Kasumi-1 (cell line): ENCODE measurements around the gene VIT.
A peak's percentile ranks its signal among the peaks of the same experiment; 100 is the strongest.
"Not testable (repeated sequence)": the region's sequence is repeated elsewhere in the genome, so short reads cannot be mapped to it uniquely, and the experiment has no call there.

ENCODE experiments used
- DNase-seq, 2 experiments: peaks; one replicate each; lab custom pipeline; 2025; lab: John Stamatoyannopoulos, UW

VIT gene

GRCh38 chr2:36807223-36807886 lies 110.8 kb downstream of the VIT start:
- DNase-seq = no peak

GRCh38 chr2:36808386-36809068 lies 112.0 kb downstream of the VIT start:
- no peak for DNase-seq

GRCh38 chr2:36809069-36809445 lies 112.5 kb downstream of the VIT start:
- no peak for DNase-seq

- DNase-seq = no peak
Observed at GRCh38 chr2:36811071-36811470, 114.6 kb downstream of the VIT start.

- DNase-seq = no peak
Observed at GRCh38 chr2:36812196-36812595, 115.7 kb downstream of the VIT start.

GRCh38 chr2:36818542-36818941 lies 122.0 kb downstream of the VIT start:
- no peak for DNase-seq

- DNase-seq = no peak
Observed at GRCh38 chr2:36819095-36819711, 122.7 kb downstream of the VIT start.

GRCh38 chr2:36820942-36821605 lies 124.6 kb downstream of the VIT start:
- DNase-seq = no peak

GRCh38 chr2:36823862-36824261 lies 127.4 kb downstream of the VIT start:
- no peak for DNase-seq

GRCh38 chr2:36824273-36824672 lies 127.8 kb downstream of the VIT start:
- DNase-seq = no peak

- DNase-seq = not testable (repeated sequence)
Observed at GRCh38 chr2:36824683-36825082, 128.2 kb downstream of the VIT start.

GRCh38 chr2:36831185-36831584 lies 134.7 kb downstream of the VIT start:
- peak in 1 of 2 experiments; percentile 2 for DNase-seq

GRCh38 chr2:36834203-36834602 lies 137.7 kb downstream of the VIT start:
- DNase-seq = no peak

GRCh38 chr2:36834731-36835524 lies 138.4 kb downstream of the VIT start:
- DNase-seq = no peak

GRCh38 chr2:36839976-36840617 lies 143.6 kb downstream of the VIT start:
- no peak for DNase-seq

- no peak for DNase-seq
Observed at GRCh38 chr2:36843838-36844237, 147.3 kb downstream of the VIT start.

- DNase-seq = no peak
Observed at GRCh38 chr2:36849265-36849664, 152.8 kb downstream of the VIT start.

GRCh38 chr2:36854241-36854640 lies 157.7 kb downstream of the VIT start:
- no peak for DNase-seq

- no peak for DNase-seq
Observed at GRCh38 chr2:36855429-36855828, 158.9 kb downstream of the VIT start.

- DNase-seq = no peak
Observed at GRCh38 chr2:36857713-36858112, 161.2 kb downstream of the VIT start.

- no peak for DNase-seq
Observed at GRCh38 chr2:36858551-36859365, 162.3 kb downstream of the VIT start.
